ENCODE measurements around the gene TUBB2A.

Gene TUBB2A

DNA sequence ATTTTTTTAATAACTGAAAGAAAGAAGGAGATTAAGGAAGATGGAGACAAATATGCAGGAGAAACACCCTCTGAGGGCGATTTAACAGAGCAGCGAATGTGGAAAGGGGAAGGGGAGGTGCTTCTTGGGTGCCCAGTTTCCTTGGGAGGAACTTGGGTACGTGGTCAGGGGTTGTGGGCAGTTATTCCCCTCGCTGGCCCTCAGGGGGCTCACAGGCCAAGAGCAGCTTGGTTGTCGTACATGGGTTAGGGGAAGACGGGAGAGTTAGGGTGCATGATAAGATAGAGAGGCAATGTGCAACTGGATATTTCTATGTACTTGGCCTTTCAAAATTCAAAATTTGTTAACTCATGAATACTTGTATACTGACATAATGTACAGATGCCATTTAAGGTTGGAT, 7.0 kb upstream of the TUBB2A start:
- Histone ChIP-seq H3K4ac (ENCODE audit: low read length) (no peak overlapping the region), H4K8ac (ENCODE audit: low read depth, low read length) (no peak overlapping the region), H3K23ac (ENCODE audit: low read depth, low read length, poor library complexity) (no peak overlapping the region), H3K27ac (replicated peaks; ENCODE audit: low read length) (no peak overlapping the region), H3K9me3 (replicated peaks in 1 of 2; ENCODE audit: control insufficient read depth in 2 of 2, insufficient read depth in 1 of 2, low read depth in 1 of 2, low read length in 2 of 2) (peaks cover 2 to 3% of the 10 kb centered on the region in 2 donors), H3K18ac (ENCODE audit: low read length) (no peak overlapping the region), H2AK5ac (ENCODE audit: low read depth, low read length) (no peak overlapping the region), H2BK12ac (ENCODE audit: low read length) (no peak overlapping the region), H2BK5ac (ENCODE audit: low read length) (no peak overlapping the region), H3K14ac (ENCODE audit: low read length) (no peak overlapping the region), H2BK120ac (ENCODE audit: low read depth, low read length) (no peak overlapping the region), H3K9ac (ENCODE audit: low read depth, low read length, poor library complexity) (no peak overlapping the region), H2BK15ac (ENCODE audit: low read length) (no peak overlapping the region), H3K4me3 (ENCODE audit: low read length in 2 of 2) (no peak overlapping the region), H4K91ac (ENCODE audit: low read depth, low read length, poor library complexity) (no peak overlapping the region), H3K27me3 (ENCODE audit: control insufficient read depth in 3 of 3, insufficient read depth in 3 of 3, low read depth in 1 of 3, low read length in 3 of 3) (no peaks in the 10 kb centered on the region), H3K4me2 (ENCODE audit: insufficient read depth, low read length, poor library complexity, severe bottlenecking) (no peak overlapping the region), H2AFZ (ENCODE audit: low read length) (no peak overlapping the region), H3K79me1 (ENCODE audit: low read depth, low read length) (no peaks in the 10 kb centered on the region), H3K36me3 (replicated peaks in 1 of 2; ENCODE audit: control insufficient read depth in 2 of 2, insufficient read depth in 2 of 2, low read length in 2 of 2) (no peaks in the 10 kb centered on the region), H3K4me1 (ENCODE audit: control insufficient read depth in 2 of 2, insufficient read depth in 1 of 2, low read depth in 1 of 2, low read length in 2 of 2) (peaks cover 27 to 36% of the 10 kb centered on the region in 2 donors)
- DNase-seq (ENCODE audit: low spot score), result no peak
- WGBS, 2 donors (ENCODE audit: extremely low coverage in 2 of 2, insufficient read length in 2 of 2, insufficient replicate concordance in 1 of 2), result no CpG with 5 or more reads among the region's 6 CpGs

DNA sequence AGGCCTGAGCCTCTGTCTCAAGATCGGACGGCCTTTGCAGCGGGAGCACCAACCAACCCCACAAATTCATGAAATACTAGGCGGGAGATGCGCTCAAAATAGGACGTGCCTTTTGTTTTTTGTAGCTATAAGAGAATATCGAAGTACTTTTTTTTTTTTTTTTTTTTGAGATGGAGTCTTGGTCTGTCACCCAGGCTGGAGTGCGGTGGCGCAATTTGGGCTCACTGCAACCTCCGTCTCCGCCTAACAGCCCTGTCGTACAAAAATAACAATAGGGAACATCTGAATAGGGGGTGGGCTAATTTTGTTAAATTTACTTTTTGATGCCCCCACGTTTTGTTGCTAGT, 5.9 kb upstream of the TUBB2A start:
- Histone ChIP-seq H3K27ac (replicated peaks; ENCODE audit: low read length) (no peak overlapping the region), H2BK120ac (ENCODE audit: low read depth, low read length) (no peak overlapping the region)

DNA sequence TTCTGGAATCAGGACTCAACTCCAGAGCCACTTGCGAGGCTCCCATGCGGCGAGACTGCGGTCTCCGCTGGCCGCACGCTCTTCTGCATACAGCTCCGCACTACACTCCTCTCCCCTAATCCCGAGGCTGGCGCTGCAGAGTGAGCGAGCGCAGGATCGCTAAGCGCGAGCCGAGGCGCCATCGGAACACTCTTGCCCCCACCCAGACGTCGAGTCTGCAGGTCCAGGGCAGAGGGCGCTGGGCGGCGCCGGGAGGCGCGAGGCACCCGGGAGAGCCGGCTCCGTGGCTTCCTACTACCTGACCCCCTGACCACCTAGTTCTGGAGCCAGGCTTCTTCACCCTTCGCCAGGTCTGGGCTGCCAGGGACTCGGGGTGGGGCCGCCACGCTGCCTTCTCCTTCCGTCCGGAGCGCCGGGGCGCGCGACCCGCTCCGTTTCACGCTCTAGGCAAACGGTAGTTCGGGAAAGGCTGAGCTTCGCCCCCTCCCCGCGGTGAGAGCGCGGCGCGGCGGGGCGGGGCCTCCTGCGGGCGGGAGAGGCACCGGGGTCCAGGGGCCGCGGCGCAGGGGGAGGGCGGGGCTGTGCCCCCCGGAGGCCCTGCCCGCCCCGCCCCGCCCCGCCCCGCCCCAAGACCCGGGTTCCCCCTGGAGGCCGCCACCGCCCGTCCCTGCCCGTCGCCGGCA, 5.4 kb upstream of the TUBB2A start:
- peak overlapping the region; percentile 1 for H2BK12ac ChIP-seq (ENCODE audit: low read length)
- H3K79me1 ChIP-seq (ENCODE audit: low read depth, low read length), result no peaks in the 10 kb centered on the region
- peak overlapping the region; percentile 78 for H3K27ac ChIP-seq (replicated peaks; ENCODE audit: low read length)
- H2AK5ac ChIP-seq (ENCODE audit: low read depth, low read length), result no peak overlapping the region
- H3K4me1 ChIP-seq (ENCODE audit: control insufficient read depth in 2 of 2, insufficient read depth in 1 of 2, low read depth in 1 of 2, low read length in 2 of 2), result peaks cover 27 to 40% of the 10 kb centered on the region in 2 donors
- H4K91ac ChIP-seq (ENCODE audit: low read depth, low read length, poor library complexity), result no peak overlapping the region
- peaks cover 0 to 2% of the 10 kb centered on the region in 2 donors for H3K9me3 ChIP-seq (replicated peaks in 1 of 2; ENCODE audit: control insufficient read depth in 2 of 2, insufficient read depth in 1 of 2, low read depth in 1 of 2, low read length in 2 of 2)
- peak overlapping the region; percentile 99 for H2AFZ ChIP-seq (ENCODE audit: low read length)
- peak overlapping the region; percentile 66 for H3K9ac ChIP-seq (ENCODE audit: low read depth, low read length, poor library complexity)
- H3K18ac ChIP-seq (ENCODE audit: low read length), result peak overlapping the region; percentile 66
- H3K4me2 ChIP-seq (ENCODE audit: insufficient read depth, low read length, poor library complexity, severe bottlenecking), result peak overlapping the region; percentile 85
- no peaks in the 10 kb centered on the region for H3K27me3 ChIP-seq (ENCODE audit: control insufficient read depth in 3 of 3, insufficient read depth in 3 of 3, low read depth in 1 of 3, low read length in 3 of 3)
- no peak overlapping the region for H3K4ac ChIP-seq (ENCODE audit: low read length)
- H3K4me3 ChIP-seq (ENCODE audit: low read length in 2 of 2), result peak overlapping the region; percentile 60 to 81
- WGBS, 2 donors (ENCODE audit: extremely low coverage in 2 of 2, insufficient read length in 2 of 2, insufficient replicate concordance in 1 of 2), result no CpG with 5 or more reads among the region's 74 CpGs
- no peaks in the 10 kb centered on the region for H3K36me3 ChIP-seq (replicated peaks in 1 of 2; ENCODE audit: control insufficient read depth in 2 of 2, insufficient read depth in 2 of 2, low read length in 2 of 2)
- H2BK5ac ChIP-seq (ENCODE audit: low read length), result peak overlapping the region; percentile 40
- H2BK120ac ChIP-seq (ENCODE audit: low read depth, low read length), result no peak overlapping the region
- no peak overlapping the region for H3K14ac ChIP-seq (ENCODE audit: low read length)
- H4K8ac ChIP-seq (ENCODE audit: low read depth, low read length), result no peak overlapping the region
- DNase-seq (ENCODE audit: low spot score), result peak; percentile 77
- no peak overlapping the region for H2BK15ac ChIP-seq (ENCODE audit: low read length)
- H3K23ac ChIP-seq (ENCODE audit: low read depth, low read length, poor library complexity), result peak overlapping the region; percentile 99

More for the DNA sequence above, 5.9 kb upstream of the TUBB2A start:
- WGBS, 2 donors (ENCODE audit: extremely low coverage in 2 of 2, insufficient read length in 2 of 2, insufficient replicate concordance in 1 of 2), result no CpG with 5 or more reads among the region's 13 CpGs
- H3K9ac ChIP-seq (ENCODE audit: low read depth, low read length, poor library complexity), result no peak overlapping the region
- no peaks in the 10 kb centered on the region for H3K36me3 ChIP-seq (replicated peaks in 1 of 2; ENCODE audit: control insufficient read depth in 2 of 2, insufficient read depth in 2 of 2, low read length in 2 of 2)
- no peak overlapping the region for H2BK5ac ChIP-seq (ENCODE audit: low read length)
- peak overlapping the region; percentile 99 for H3K23ac ChIP-seq (ENCODE audit: low read depth, low read length, poor library complexity)
- H4K8ac ChIP-seq (ENCODE audit: low read depth, low read length), result no peak overlapping the region
- H2BK15ac ChIP-seq (ENCODE audit: low read length), result no peak overlapping the region
- H3K4me2 ChIP-seq (ENCODE audit: insufficient read depth, low read length, poor library complexity, severe bottlenecking), result no peak overlapping the region
- no peaks in the 10 kb centered on the region for H3K79me1 ChIP-seq (ENCODE audit: low read depth, low read length)
- H3K4ac ChIP-seq (ENCODE audit: low read length), result no peak overlapping the region
- H3K4me1 ChIP-seq (ENCODE audit: control insufficient read depth in 2 of 2, insufficient read depth in 1 of 2, low read depth in 1 of 2, low read length in 2 of 2), result peaks cover 27 to 38% of the 10 kb centered on the region in 2 donors
- H3K14ac ChIP-seq (ENCODE audit: low read length), result no peak overlapping the region
- no peak for DNase-seq (ENCODE audit: low spot score)
- H4K91ac ChIP-seq (ENCODE audit: low read depth, low read length, poor library complexity), result no peak overlapping the region
- no peak overlapping the region for H2BK12ac ChIP-seq (ENCODE audit: low read length)
- H3K4me3 ChIP-seq (ENCODE audit: low read length in 2 of 2), result peak overlapping the region in 1 of 2 donors; percentile 60
- no peak overlapping the region for H2AK5ac ChIP-seq (ENCODE audit: low read depth, low read length)
- H3K18ac ChIP-seq (ENCODE audit: low read length), result no peak overlapping the region
- H3K27me3 ChIP-seq (ENCODE audit: control insufficient read depth in 3 of 3, insufficient read depth in 3 of 3, low read depth in 1 of 3, low read length in 3 of 3), result no peaks in the 10 kb centered on the region
- peaks cover 2% of the 10 kb centered on the region in 2 donors for H3K9me3 ChIP-seq (replicated peaks in 1 of 2; ENCODE audit: control insufficient read depth in 2 of 2, insufficient read depth in 1 of 2, low read depth in 1 of 2, low read length in 2 of 2)
- peak overlapping the region; percentile 45 for H2AFZ ChIP-seq (ENCODE audit: low read length)

DNA sequence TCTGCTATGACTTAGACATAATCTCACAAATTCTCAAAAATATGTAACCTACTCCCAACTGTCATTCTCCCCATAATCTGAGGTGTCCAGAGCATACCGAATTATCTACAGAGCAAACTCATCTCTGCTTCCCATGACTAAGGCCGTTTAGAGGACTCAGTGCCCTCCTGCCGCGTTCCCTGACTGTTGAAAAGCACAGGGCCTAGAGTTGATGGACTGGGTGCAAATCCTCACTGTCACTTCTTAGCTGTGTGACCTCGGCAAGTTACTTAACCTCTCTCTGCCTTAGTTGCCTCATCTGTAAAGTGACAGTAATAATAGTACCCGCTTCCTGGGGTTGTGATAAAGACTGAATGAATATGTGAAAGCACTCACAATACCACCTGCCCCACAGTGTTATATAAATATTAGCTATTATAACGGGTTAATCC, 4.7 kb upstream of the TUBB2A start:
- no peak overlapping the region for H4K8ac ChIP-seq (ENCODE audit: low read depth, low read length)
- no peak overlapping the region for H2AK5ac ChIP-seq (ENCODE audit: low read depth, low read length)
- peaks cover 0 to 2% of the 10 kb centered on the region in 2 donors for H3K9me3 ChIP-seq (replicated peaks in 1 of 2; ENCODE audit: control insufficient read depth in 2 of 2, insufficient read depth in 1 of 2, low read depth in 1 of 2, low read length in 2 of 2)
- no peak overlapping the region for H3K23ac ChIP-seq (ENCODE audit: low read depth, low read length, poor library complexity)
- peak overlapping the region in 1 of 2 donors; percentile 60 for H3K4me3 ChIP-seq (ENCODE audit: low read length in 2 of 2)
- no peak overlapping the region for H2BK12ac ChIP-seq (ENCODE audit: low read length)
- no peaks in the 10 kb centered on the region for H3K27me3 ChIP-seq (ENCODE audit: control insufficient read depth in 3 of 3, insufficient read depth in 3 of 3, low read depth in 1 of 3, low read length in 3 of 3)
- peaks cover 24 to 40% of the 10 kb centered on the region in 2 donors for H3K4me1 ChIP-seq (ENCODE audit: control insufficient read depth in 2 of 2, insufficient read depth in 1 of 2, low read depth in 1 of 2, low read length in 2 of 2)
- no peak overlapping the region for H2AFZ ChIP-seq (ENCODE audit: low read length)
- H2BK15ac ChIP-seq (ENCODE audit: low read length), result no peak overlapping the region
- no peak overlapping the region for H2BK120ac ChIP-seq (ENCODE audit: low read depth, low read length)
- H3K36me3 ChIP-seq (replicated peaks in 1 of 2; ENCODE audit: control insufficient read depth in 2 of 2, insufficient read depth in 2 of 2, low read length in 2 of 2), result no peaks in the 10 kb centered on the region
- H4K91ac ChIP-seq (ENCODE audit: low read depth, low read length, poor library complexity), result no peak overlapping the region
- H2BK5ac ChIP-seq (ENCODE audit: low read length), result no peak overlapping the region
- H3K4ac ChIP-seq (ENCODE audit: low read length), result no peak overlapping the region
- H3K79me1 ChIP-seq (ENCODE audit: low read depth, low read length), result no peaks in the 10 kb centered on the region
- no peak overlapping the region for H3K4me2 ChIP-seq (ENCODE audit: insufficient read depth, low read length, poor library complexity, severe bottlenecking)
- H3K9ac ChIP-seq (ENCODE audit: low read depth, low read length, poor library complexity), result no peak overlapping the region
- WGBS, 2 donors (ENCODE audit: extremely low coverage in 2 of 2, insufficient read length in 2 of 2, insufficient replicate concordance in 1 of 2), result no CpG with 5 or more reads among the region's 7 CpGs
- H3K18ac ChIP-seq (ENCODE audit: low read length), result no peak overlapping the region
- no peak for DNase-seq (ENCODE audit: low spot score)
- no peak overlapping the region for H3K14ac ChIP-seq (ENCODE audit: low read length)
- no peak overlapping the region for H3K27ac ChIP-seq (replicated peaks; ENCODE audit: low read length)
